Gastroesophageal sphincter (tissue), 3 donors: ENCODE data around the gene CRYBG1.

Experiments used
- CTCF ChIP-seq, 4 experiments: fragments of 200-600 bp in 2 of 4; fragments of 450-650 bp in 2 of 4; sonication (generic) in 1 of 4; IDR thresholded peaks; one replicate each; pipeline ENCODE4 v1.5.1; 2017 to 2019; ENCODE audit warnings: antibody characterized with exemption in 4 of 4, mild to moderate bottlenecking in 2 of 4, moderate library complexity in 2 of 4
- EP300 ChIP-seq: sonication (generic); formaldehyde crosslinking; IDR thresholded peaks from one replicate; pipeline ENCODE4 v1.6.1; 2017; ENCODE audit warnings: antibody characterized with exemption, mild to moderate bottlenecking
- POLR2A ChIP-seq, 2 donors: fragments of 450-650 bp; IDR thresholded peaks; one replicate each; pipeline ENCODE4 v1.6.1; 2017; ENCODE audit warnings: antibody characterized with exemption in 2 of 2, mild to moderate bottlenecking in 2 of 2, moderate library complexity in 1 of 2
- POLR2AphosphoS5 ChIP-seq: sonication (generic); formaldehyde crosslinking; IDR thresholded peaks from one replicate; pipeline ENCODE4 v1.6.1; 2017; ENCODE audit warnings: antibody characterized with exemption

GRCh38 chr6:106434530-106434929 is 74.0 kb downstream of the CRYBG1 start:
- TF ChIP-seq POLR2A (IDR thresholded peaks at IDR 0.05) (no peak), CTCF (IDR thresholded peaks at IDR 0.05) (no peak), POLR2AphosphoS5 (no peak), EP300 (no peak)
